ENCODE results near the gene SORBS2.
"Not testable (repeated sequence)": the region's sequence is repeated elsewhere in the genome, so short reads cannot be mapped to it uniquely, and the experiment has no call there.

Gene SORBS2

GRCh38 chr4:185811509-185812364 lies at the start of gene SORBS2:
Gene SORBS2, minus strand, starts transcription at chr4:185812194. Its CDS starts 121,623 bp downstream, at chr4:185690571.
- peak within 1 kb of the TSS; percentile 76 for H3K27ac ChIP-seq
- no peak for TF ChIP-seq CTCF (IDR thresholded peaks at IDR 0.05)
- TF ChIP-seq ZFX (IDR thresholded peaks at IDR 0.05; ENCODE audit: borderline replicate concordance) = no peak

- TF ChIP-seq CTCF (IDR thresholded peaks at IDR 0.05) (no peak), ZFX (IDR thresholded peaks at IDR 0.05; ENCODE audit: borderline replicate concordance) (no peak)
- H3K27ac ChIP-seq = no peak overlapping the region
These were observed 47.1 kb upstream of the SORBS2 start for GRCh38 chr4:185859111-185859510.

GRCh38 chr4:185857561-185857960 lies 45.6 kb upstream of the SORBS2 start:
- not testable (repeated sequence) for H3K27ac ChIP-seq

- TF ChIP-seq CTCF (IDR thresholded peaks at IDR 0.05) (no peak), ZFX (IDR thresholded peaks at IDR 0.05; ENCODE audit: borderline replicate concordance) (no peak)
- H3K27ac ChIP-seq = no peak overlapping the region
These were observed 41.8 kb upstream of the SORBS2 start for GRCh38 chr4:185853841-185854240.

- no peak overlapping the region for H3K27ac ChIP-seq
- TF ChIP-seq ZFX (IDR thresholded peaks at IDR 0.05; ENCODE audit: borderline replicate concordance) = no peak
- no peak for TF ChIP-seq CTCF (IDR thresholded peaks at IDR 0.05)
These were observed 41.0 kb upstream of the SORBS2 start for GRCh38 chr4:185852961-185853360.

GRCh38 chr4:185849664-185850550 lies 37.9 kb upstream of the SORBS2 start:
- no peak overlapping the region for H3K27ac ChIP-seq
- TF ChIP-seq ZFX (IDR thresholded peaks at IDR 0.05; ENCODE audit: borderline replicate concordance) (no peak), CTCF (IDR thresholded peaks at IDR 0.05) (no peak)

- H3K27ac ChIP-seq = no peak overlapping the region
- TF ChIP-seq CTCF (IDR thresholded peaks at IDR 0.05) = no peak
- no peak for TF ChIP-seq ZFX (IDR thresholded peaks at IDR 0.05; ENCODE audit: borderline replicate concordance)
These were observed 35.5 kb upstream of the SORBS2 start for GRCh38 chr4:185847352-185848097.
